ENCODE results near the gene AKAIN1. TPM values are rescaled to one million over a fixed set of nuclear protein-coding genes. Genes with fewer than 3 reads are reported as not detected.

AKAIN1 gene
- total RNA-seq, 1 experiment from 2014 or later, result not detected

GRCh38 chr18:5158172-5158571 lies 38.9 kb downstream of the AKAIN1 start:
- H3K4me2 ChIP-seq (ENCODE audit: low read depth, low read length, poor library complexity, severe bottlenecking), result no peak overlapping the region
- no peak overlapping the region for H3K9ac ChIP-seq (ENCODE audit: low read length)
- no peak for DNase-seq
- H3K4me1 ChIP-seq (ENCODE audit: low read length), result no peaks in the 10 kb centered on the region
- no peaks in the 10 kb centered on the region for H4K20me1 ChIP-seq (ENCODE audit: insufficient read depth, low read depth, low read length)
- H3K27me3 ChIP-seq (ENCODE audit: low read length), result no peaks in the 10 kb centered on the region
- H3K9me2 ChIP-seq (replicated peaks; ENCODE audit: insufficient read depth, low read length), result no peaks in the 10 kb centered on the region
- H3K27ac ChIP-seq (ENCODE audit: low read length), result no peak overlapping the region
- H3K9me3 ChIP-seq (ENCODE audit: low read length), result no peaks in the 10 kb centered on the region
- H3K36me3 ChIP-seq (ENCODE audit: insufficient read depth, low read length), result no peaks in the 10 kb centered on the region
- no peaks in the 10 kb centered on the region for H3K79me2 ChIP-seq (ENCODE audit: low read length)
- no peak overlapping the region for H3K4me3 ChIP-seq (ENCODE audit: low read length)
- H2AFZ ChIP-seq (ENCODE audit: low read length), result no peak overlapping the region

- Histone ChIP-seq H3K27ac (ENCODE audit: low read length) (no peak overlapping the region), H3K9me2 (replicated peaks; ENCODE audit: insufficient read depth, low read length) (no peaks in the 10 kb centered on the region), H3K4me1 (ENCODE audit: low read length) (no peaks in the 10 kb centered on the region), H3K79me2 (ENCODE audit: low read length) (no peaks in the 10 kb centered on the region), H3K9ac (ENCODE audit: low read length) (no peak overlapping the region), H3K4me3 (ENCODE audit: low read length) (no peak overlapping the region), H3K27me3 (ENCODE audit: low read length) (no peaks in the 10 kb centered on the region), H4K20me1 (ENCODE audit: insufficient read depth, low read depth, low read length) (no peaks in the 10 kb centered on the region), H3K36me3 (ENCODE audit: insufficient read depth, low read length) (no peaks in the 10 kb centered on the region), H3K4me2 (ENCODE audit: low read depth, low read length, poor library complexity, severe bottlenecking) (no peak overlapping the region), H3K9me3 (ENCODE audit: low read length) (no peaks in the 10 kb centered on the region), H2AFZ (ENCODE audit: low read length) (no peak overlapping the region)
- DNase-seq, result no peak
These were observed 41.2 kb downstream of the AKAIN1 start for GRCh38 chr18:5155907-5156287.

GRCh38 chr18:5155218-5155906 lies 41.7 kb downstream of the AKAIN1 start:
- Histone ChIP-seq H3K4me1 (ENCODE audit: low read length) (no peaks in the 10 kb centered on the region), H3K9me3 (ENCODE audit: low read length) (no peaks in the 10 kb centered on the region), H3K9me2 (replicated peaks; ENCODE audit: insufficient read depth, low read length) (no peaks in the 10 kb centered on the region), H4K20me1 (ENCODE audit: insufficient read depth, low read depth, low read length) (no peaks in the 10 kb centered on the region), H3K4me2 (ENCODE audit: low read depth, low read length, poor library complexity, severe bottlenecking) (no peak overlapping the region), H3K79me2 (ENCODE audit: low read length) (no peaks in the 10 kb centered on the region), H2AFZ (ENCODE audit: low read length) (no peak overlapping the region), H3K36me3 (ENCODE audit: insufficient read depth, low read length) (no peaks in the 10 kb centered on the region), H3K27ac (ENCODE audit: low read length) (no peak overlapping the region), H3K27me3 (ENCODE audit: low read length) (no peaks in the 10 kb centered on the region), H3K4me3 (ENCODE audit: low read length) (no peak overlapping the region), H3K9ac (ENCODE audit: low read length) (no peak overlapping the region)
- DNase-seq, result no peak

- Histone ChIP-seq H3K9ac (ENCODE audit: low read length) (no peak overlapping the region), H4K20me1 (ENCODE audit: insufficient read depth, low read depth, low read length) (no peaks in the 10 kb centered on the region), H3K4me1 (ENCODE audit: low read length) (no peaks in the 10 kb centered on the region), H3K9me2 (replicated peaks; ENCODE audit: insufficient read depth, low read length) (no peaks in the 10 kb centered on the region), H3K4me2 (ENCODE audit: low read depth, low read length, poor library complexity, severe bottlenecking) (no peak overlapping the region), H3K4me3 (ENCODE audit: low read length) (no peak overlapping the region), H3K79me2 (ENCODE audit: low read length) (no peaks in the 10 kb centered on the region), H2AFZ (ENCODE audit: low read length) (no peak overlapping the region), H3K27me3 (ENCODE audit: low read length) (no peaks in the 10 kb centered on the region), H3K9me3 (ENCODE audit: low read length) (no peaks in the 10 kb centered on the region), H3K36me3 (ENCODE audit: insufficient read depth, low read length) (no peaks in the 10 kb centered on the region), H3K27ac (ENCODE audit: low read length) (no peak overlapping the region)
- no peak for DNase-seq
These were observed 44.6 kb downstream of the AKAIN1 start for GRCh38 chr18:5152343-5153020.

GRCh38 chr18:5150894-5151293 lies 46.2 kb downstream of the AKAIN1 start:
- no peaks in the 10 kb centered on the region for H3K36me3 ChIP-seq (ENCODE audit: insufficient read depth, low read length)
- no peak overlapping the region for H2AFZ ChIP-seq (ENCODE audit: low read length)
- no peaks in the 10 kb centered on the region for H3K9me2 ChIP-seq (replicated peaks; ENCODE audit: insufficient read depth, low read length)
- H3K4me1 ChIP-seq (ENCODE audit: low read length), result no peaks in the 10 kb centered on the region
- no peak overlapping the region for H3K27ac ChIP-seq (ENCODE audit: low read length)
- no peak for DNase-seq
- H3K79me2 ChIP-seq (ENCODE audit: low read length), result no peaks in the 10 kb centered on the region
- no peak overlapping the region for H3K4me2 ChIP-seq (ENCODE audit: low read depth, low read length, poor library complexity, severe bottlenecking)
- no peak overlapping the region for H3K4me3 ChIP-seq (ENCODE audit: low read length)
- H3K27me3 ChIP-seq (ENCODE audit: low read length), result no peaks in the 10 kb centered on the region
- no peaks in the 10 kb centered on the region for H3K9me3 ChIP-seq (ENCODE audit: low read length)
- no peak overlapping the region for H3K9ac ChIP-seq (ENCODE audit: low read length)
- H4K20me1 ChIP-seq (ENCODE audit: insufficient read depth, low read depth, low read length), result no peaks in the 10 kb centered on the region

- H3K4me3 ChIP-seq (ENCODE audit: low read length), result no peak overlapping the region
- no peaks in the 10 kb centered on the region for H3K27me3 ChIP-seq (ENCODE audit: low read length)
- H3K4me2 ChIP-seq (ENCODE audit: low read depth, low read length, poor library complexity, severe bottlenecking), result no peak overlapping the region
- no peak for DNase-seq
- no peaks in the 10 kb centered on the region for H3K79me2 ChIP-seq (ENCODE audit: low read length)
- no peaks in the 10 kb centered on the region for H4K20me1 ChIP-seq (ENCODE audit: insufficient read depth, low read depth, low read length)
- no peak overlapping the region for H3K9ac ChIP-seq (ENCODE audit: low read length)
- H3K9me2 ChIP-seq (replicated peaks; ENCODE audit: insufficient read depth, low read length), result no peaks in the 10 kb centered on the region
- H3K27ac ChIP-seq (ENCODE audit: low read length), result no peak overlapping the region
- H3K9me3 ChIP-seq (ENCODE audit: low read length), result no peaks in the 10 kb centered on the region
- H3K36me3 ChIP-seq (ENCODE audit: insufficient read depth, low read length), result no peaks in the 10 kb centered on the region
- no peak overlapping the region for H2AFZ ChIP-seq (ENCODE audit: low read length)
- no peaks in the 10 kb centered on the region for H3K4me1 ChIP-seq (ENCODE audit: low read length)
These were observed 51.0 kb downstream of the AKAIN1 start for GRCh38 chr18:5146093-5146492.

GRCh38 chr18:5145168-5145825 lies 51.8 kb downstream of the AKAIN1 start:
- DNase-seq, result no peak
- Histone ChIP-seq H3K9ac (ENCODE audit: low read length) (no peak overlapping the region), H3K27ac (ENCODE audit: low read length) (no peak overlapping the region), H2AFZ (ENCODE audit: low read length) (no peak overlapping the region), H4K20me1 (ENCODE audit: insufficient read depth, low read depth, low read length) (no peaks in the 10 kb centered on the region), H3K9me3 (ENCODE audit: low read length) (no peaks in the 10 kb centered on the region), H3K79me2 (ENCODE audit: low read length) (no peaks in the 10 kb centered on the region), H3K27me3 (ENCODE audit: low read length) (no peaks in the 10 kb centered on the region), H3K4me1 (ENCODE audit: low read length) (no peaks in the 10 kb centered on the region), H3K9me2 (replicated peaks; ENCODE audit: insufficient read depth, low read length) (no peaks in the 10 kb centered on the region), H3K4me2 (ENCODE audit: low read depth, low read length, poor library complexity, severe bottlenecking) (no peak overlapping the region), H3K36me3 (ENCODE audit: insufficient read depth, low read length) (no peaks in the 10 kb centered on the region), H3K4me3 (ENCODE audit: low read length) (no peak overlapping the region)

- Histone ChIP-seq H3K9me3 (ENCODE audit: low read length) (no peaks in the 10 kb centered on the region), H3K27me3 (ENCODE audit: low read length) (no peaks in the 10 kb centered on the region), H3K4me1 (ENCODE audit: low read length) (no peaks in the 10 kb centered on the region), H4K20me1 (ENCODE audit: insufficient read depth, low read depth, low read length) (no peaks in the 10 kb centered on the region), H3K36me3 (ENCODE audit: insufficient read depth, low read length) (no peaks in the 10 kb centered on the region), H3K9me2 (replicated peaks; ENCODE audit: insufficient read depth, low read length) (no peaks in the 10 kb centered on the region), H3K79me2 (ENCODE audit: low read length) (no peaks in the 10 kb centered on the region), H3K27ac (ENCODE audit: low read length) (no peak overlapping the region), H2AFZ (ENCODE audit: low read length) (no peak overlapping the region), H3K9ac (ENCODE audit: low read length) (no peak overlapping the region), H3K4me3 (ENCODE audit: low read length) (no peak overlapping the region), H3K4me2 (ENCODE audit: low read depth, low read length, poor library complexity, severe bottlenecking) (no peak overlapping the region)
- no peak for DNase-seq
These were observed 52.4 kb downstream of the AKAIN1 start for GRCh38 chr18:5144629-5145028.

Data from Karpas-422 (cell line).